Body of pancreas (tissue), 4 donors: ENCODE data around the gene DMAC2L.

Experiments used
- CTCF ChIP-seq, 7 experiments: fragments of 450-650 bp in 4 of 7; fragments of 200-600 bp in 3 of 7; sonication (generic) in 3 of 7; IDR thresholded peaks; one replicate each; pipeline ENCODE4 v1.5.1; 2016 to 2019; ENCODE audit warnings: antibody characterized with exemption in 7 of 7
- POLR2A ChIP-seq, 3 donors: fragments of 450-650 bp; IDR thresholded peaks; one replicate each; pipeline ENCODE4 v1.6.1; 2016; ENCODE audit warnings: antibody characterized with exemption in 3 of 3, mild to moderate bottlenecking in 2 of 3

GRCh38 chr14:50343434-50343833 lies 31.3 kb downstream of the DMAC2L start:
- TF ChIP-seq POLR2A (IDR thresholded peaks at IDR 0.05) (no peak), CTCF (IDR thresholded peaks at IDR 0.05) (no peak)
